Fibroblast of mammary gland (primary cell): ENCODE data around the gene ANGEL1.

ENCODE experiments used
- DNase-seq: peaks from one replicate; pipeline ENCODE4 v3.0.0-alpha.2; 2010; ENCODE audit warnings: low read depth
- H3K4me3 ChIP-seq: 2 replicates; pipeline ENCODE4 v1.5.1; 2011; ENCODE audit warnings: low read depth, mild to moderate bottlenecking, low read length, moderate library complexity; ENCODE audit not compliant: control insufficient read depth
- CTCF ChIP-seq: conservative IDR thresholded peaks from 2 replicates; pipeline ENCODE4 v1.5.1; 2011; ENCODE audit warnings: low read depth, low read length, inconsistent platforms; ENCODE audit not compliant: control insufficient read depth, insufficient read depth

ANGEL1 gene

GRCh38 chr14:76812422-76813383 lies at the start of gene ANGEL1:
ANGEL1 (minus strand) TSS chr14:76812882; CDS start chr14:76812827, 55 bp downstream.
- H3K4me3 ChIP-seq: peak within 1 kb of the TSS; percentile 74
- TF ChIP-seq CTCF: no peak
- peak; percentile 89 for DNase-seq

- no peak overlapping the region for H3K4me3 ChIP-seq
- no peak for DNase-seq
- no peak for TF ChIP-seq CTCF
Measured at GRCh38 chr14:76861574-76862255, 49.0 kb upstream of the ANGEL1 start.

- no peak for TF ChIP-seq CTCF
- no peak for DNase-seq
- no peak overlapping the region for H3K4me3 ChIP-seq
Measured at GRCh38 chr14:76856769-76857168, 44.1 kb upstream of the ANGEL1 start.

GRCh38 chr14:76855066-76855465 lies 42.4 kb upstream of the ANGEL1 start:
- no peak for DNase-seq
- no peak overlapping the region for H3K4me3 ChIP-seq
- TF ChIP-seq CTCF: no peak

- H3K4me3 ChIP-seq: no peak overlapping the region
- no peak for DNase-seq
- TF ChIP-seq CTCF: no peak
Measured at GRCh38 chr14:76848879-76849278, 36.2 kb upstream of the ANGEL1 start.

- TF ChIP-seq CTCF: no peak
- DNase-seq: no peak
- no peak overlapping the region for H3K4me3 ChIP-seq
Measured at GRCh38 chr14:76846331-76847047, 33.8 kb upstream of the ANGEL1 start.
